ENCODE data around the gene KANSL1.

- no peak for TF ChIP-seq CTCF (IDR thresholded peaks at IDR 0.05; ENCODE audit: insufficient read depth, low read depth, low read length)
- no peak for TF ChIP-seq EZH2 (IDR thresholded peaks at IDR 0.05; ENCODE audit: insufficient read depth, low read length)
Measured at GRCh38 chr17:46110219-46110618, 83.0 kb downstream of the KANSL1 start.
